ENCODE results near the gene TMEM59L.

TMEM59L gene

DNA sequence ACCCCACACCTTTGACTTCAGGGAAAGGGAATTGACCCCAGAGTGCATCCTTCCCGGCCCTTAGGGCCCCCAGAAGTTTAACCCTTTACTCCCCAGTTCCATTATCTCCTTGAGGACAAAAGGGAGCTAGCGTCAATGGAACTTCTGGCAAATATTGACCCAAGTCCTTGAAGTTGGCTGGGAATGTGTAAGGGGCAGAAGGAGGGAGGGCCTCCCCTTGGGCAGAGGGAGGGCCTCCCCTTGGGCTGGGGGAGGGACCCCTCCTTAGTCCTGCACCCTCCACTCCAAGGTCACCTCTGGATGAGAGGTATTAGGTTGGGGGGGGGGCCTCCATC, 3.0 kb upstream of the TMEM59L start:
- Histone ChIP-seq H3K79me2 (no peaks in the 10 kb centered on the region), H3K36me3 (ENCODE audit: control insufficient read depth, insufficient read depth, low read length) (no peaks in the 10 kb centered on the region), H3K4me1 (peaks cover 19% of the 10 kb centered on the region), H3K27ac (no peak overlapping the region), H2AFZ (no peak overlapping the region), H3K4me3 (ENCODE audit: low read depth, low read length) (no peak overlapping the region), H3K9me3 (ENCODE audit: control insufficient read depth, low read length) (no peaks in the 10 kb centered on the region), H3K9ac (no peak overlapping the region), H3K27me3 (ENCODE audit: control insufficient read depth, insufficient read depth, low read length) (peaks cover 14% of the 10 kb centered on the region), H3K4me2 (ENCODE audit: low read length) (no peak overlapping the region)
- TF ChIP-seq CTCF (IDR thresholded peaks at IDR 0.05): no peak

- Histone ChIP-seq H3K36me3 (ENCODE audit: control insufficient read depth, insufficient read depth, low read length) (no peaks in the 10 kb centered on the region), H3K27ac (no peak overlapping the region), H3K79me2 (no peaks in the 10 kb centered on the region), H3K4me3 (ENCODE audit: low read depth, low read length) (no peak overlapping the region), H3K9ac (no peak overlapping the region), H3K27me3 (ENCODE audit: control insufficient read depth, insufficient read depth, low read length) (peaks cover 14% of the 10 kb centered on the region), H3K4me1 (peaks cover 19% of the 10 kb centered on the region), H3K9me3 (ENCODE audit: control insufficient read depth, low read length) (no peaks in the 10 kb centered on the region), H3K4me2 (ENCODE audit: low read length) (no peak overlapping the region), H2AFZ (no peak overlapping the region)
- TF ChIP-seq CTCF (IDR thresholded peaks at IDR 0.05): no peak
Observed at GRCh38 chr19:18610245-18610555, 2.5 kb upstream of the TMEM59L start.

GRCh38 chr19:18610556-18611326, 1.9 kb upstream of the TMEM59L start:
- no peak overlapping the region for H3K27ac ChIP-seq
- peaks cover 19% of the 10 kb centered on the region for H3K4me1 ChIP-seq
- H3K9ac ChIP-seq: no peak overlapping the region
- no peak overlapping the region for H3K4me3 ChIP-seq (ENCODE audit: low read depth, low read length)
- no peaks in the 10 kb centered on the region for H3K79me2 ChIP-seq
- no peak overlapping the region for H3K4me2 ChIP-seq (ENCODE audit: low read length)
- no peak overlapping the region for H2AFZ ChIP-seq
- no peak for TF ChIP-seq CTCF (IDR thresholded peaks at IDR 0.05)
- no peaks in the 10 kb centered on the region for H3K36me3 ChIP-seq (ENCODE audit: control insufficient read depth, insufficient read depth, low read length)
- peaks cover 14% of the 10 kb centered on the region for H3K27me3 ChIP-seq (ENCODE audit: control insufficient read depth, insufficient read depth, low read length)
- H3K9me3 ChIP-seq (ENCODE audit: control insufficient read depth, low read length): no peaks in the 10 kb centered on the region

DNA sequence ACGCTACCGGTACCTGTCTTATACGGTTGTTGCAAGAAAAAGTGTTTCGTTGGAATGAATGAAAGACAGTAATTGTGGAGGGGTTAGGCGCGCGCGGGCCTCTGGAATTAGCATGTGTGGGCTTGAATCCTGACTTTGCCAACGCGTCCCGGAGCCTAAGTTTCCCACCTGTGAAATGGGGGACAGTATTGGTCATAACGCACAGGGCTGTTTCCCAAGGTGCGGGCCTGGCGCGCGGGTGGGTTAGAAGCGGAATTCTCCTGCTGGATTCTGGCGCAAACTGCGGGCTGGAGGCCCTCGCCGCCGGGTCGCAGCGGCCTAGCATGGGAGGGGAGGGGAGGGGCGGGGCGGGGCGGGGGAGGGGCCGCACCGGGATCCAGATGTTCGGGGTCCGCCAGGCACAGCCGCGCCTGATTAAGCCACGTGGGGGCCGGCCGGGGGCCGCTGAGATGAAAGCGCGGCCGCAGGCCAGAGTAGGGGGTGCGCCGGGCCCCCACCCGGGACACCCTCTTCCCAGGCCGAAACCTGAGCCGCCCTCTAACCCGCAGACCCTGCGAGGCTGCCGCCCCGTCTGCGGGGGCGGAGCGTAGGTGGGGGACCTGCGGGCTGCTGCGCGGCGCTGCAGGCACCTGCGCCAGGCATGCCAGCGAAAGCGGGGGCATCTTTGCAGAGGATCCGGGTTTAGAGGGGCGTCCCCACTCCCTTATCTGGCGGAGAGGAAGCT, 1.2 kb upstream of the TMEM59L start:
- Histone ChIP-seq H3K9me3 (ENCODE audit: control insufficient read depth, low read length) (no peaks in the 10 kb centered on the region), H3K9ac (no peak overlapping the region), H3K4me2 (ENCODE audit: low read length) (peak overlapping the region; percentile 51), H3K27ac (no peak overlapping the region), H3K4me3 (ENCODE audit: low read depth, low read length) (no peak overlapping the region), H2AFZ (peak overlapping the region; percentile 10), H3K36me3 (ENCODE audit: control insufficient read depth, insufficient read depth, low read length) (no peaks in the 10 kb centered on the region), H3K4me1 (peaks cover 19% of the 10 kb centered on the region), H3K79me2 (no peaks in the 10 kb centered on the region), H3K27me3 (ENCODE audit: control insufficient read depth, insufficient read depth, low read length) (peaks cover 14% of the 10 kb centered on the region)
- TF ChIP-seq CTCF (IDR thresholded peaks at IDR 0.05): no peak

All from parathyroid adenoma (tissue), 2 donors.